Testis (tissue), 2 donors: ENCODE measurements around the gene GNA15.

Experiments used
- POLR2A ChIP-seq: fragments of 450-650 bp; IDR thresholded peaks from one replicate; pipeline ENCODE4 v1.6.1; 2017; ENCODE audit warnings: antibody characterized with exemption, mild to moderate bottlenecking, moderate library complexity
- TF ChIP-seq, protein P1 (sequence below), 3 experiments: fragments of 450-650 bp in 2 of 3; fragments of 200-600 bp in 1 of 3; sonication (generic) in 1 of 3; IDR thresholded peaks; one replicate each; pipeline ENCODE4 v1.5.1; 2016 to 2019; ENCODE audit warnings: antibody characterized with exemption in 3 of 3, mild to moderate bottlenecking in 2 of 3, moderate library complexity in 1 of 3

DNA sequence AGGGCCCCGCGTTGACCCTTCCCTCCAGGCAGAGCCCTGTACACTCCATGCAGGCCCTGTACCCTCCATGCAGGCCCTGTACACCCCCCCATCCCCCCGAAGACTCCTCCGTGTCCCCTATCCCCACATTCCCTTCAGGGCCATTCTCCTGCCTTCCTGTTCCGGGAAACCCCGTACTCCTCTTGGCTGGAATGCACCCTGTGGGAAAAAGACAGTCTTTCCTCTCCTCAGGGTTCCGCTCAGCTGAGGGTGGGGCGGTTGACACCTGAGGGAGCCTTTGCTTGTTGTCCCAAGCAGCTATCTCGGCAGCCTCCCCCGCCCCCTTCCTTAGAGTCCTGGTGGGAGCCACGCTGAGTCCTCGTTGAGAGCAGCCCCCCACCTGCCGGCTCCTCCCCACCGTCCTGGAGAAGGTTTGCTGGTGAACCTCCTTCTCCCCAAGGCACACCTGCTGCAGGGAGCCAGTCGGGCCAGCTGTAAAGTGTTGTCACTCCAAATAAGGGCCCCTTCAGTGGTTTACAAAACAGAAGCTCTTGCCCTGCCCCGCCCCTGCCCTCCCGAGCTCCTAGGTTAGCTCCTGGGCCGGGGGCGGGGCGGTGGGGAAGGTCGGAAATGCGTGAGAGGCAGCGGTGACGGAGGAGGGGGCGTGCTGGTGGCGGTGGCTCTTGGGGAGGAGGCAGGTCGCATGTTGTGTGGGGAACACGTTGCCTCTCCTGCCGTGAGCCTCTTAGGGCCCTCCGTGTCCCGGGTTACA, 40.2 kb upstream of the GNA15 start:
- TF ChIP-seq, protein P1, sequence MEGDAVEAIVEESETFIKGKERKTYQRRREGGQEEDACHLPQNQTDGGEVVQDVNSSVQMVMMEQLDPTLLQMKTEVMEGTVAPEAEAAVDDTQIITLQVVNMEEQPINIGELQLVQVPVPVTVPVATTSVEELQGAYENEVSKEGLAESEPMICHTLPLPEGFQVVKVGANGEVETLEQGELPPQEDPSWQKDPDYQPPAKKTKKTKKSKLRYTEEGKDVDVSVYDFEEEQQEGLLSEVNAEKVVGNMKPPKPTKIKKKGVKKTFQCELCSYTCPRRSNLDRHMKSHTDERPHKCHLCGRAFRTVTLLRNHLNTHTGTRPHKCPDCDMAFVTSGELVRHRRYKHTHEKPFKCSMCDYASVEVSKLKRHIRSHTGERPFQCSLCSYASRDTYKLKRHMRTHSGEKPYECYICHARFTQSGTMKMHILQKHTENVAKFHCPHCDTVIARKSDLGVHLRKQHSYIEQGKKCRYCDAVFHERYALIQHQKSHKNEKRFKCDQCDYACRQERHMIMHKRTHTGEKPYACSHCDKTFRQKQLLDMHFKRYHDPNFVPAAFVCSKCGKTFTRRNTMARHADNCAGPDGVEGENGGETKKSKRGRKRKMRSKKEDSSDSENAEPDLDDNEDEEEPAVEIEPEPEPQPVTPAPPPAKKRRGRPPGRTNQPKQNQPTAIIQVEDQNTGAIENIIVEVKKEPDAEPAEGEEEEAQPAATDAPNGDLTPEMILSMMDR (IDR thresholded peaks at IDR 0.05): no peak
- TF ChIP-seq POLR2A: no peak
